NCI-H1417 treated with DMSO at 0.1 percent for 48 hours (cell line): ENCODE data around the gene CHRNA5.

ENCODE experiments used
- DNase-seq: peaks from one replicate; lab custom pipeline; 2025; lab: John Stamatoyannopoulos, UW

The CHRNA5 gene

DNA sequence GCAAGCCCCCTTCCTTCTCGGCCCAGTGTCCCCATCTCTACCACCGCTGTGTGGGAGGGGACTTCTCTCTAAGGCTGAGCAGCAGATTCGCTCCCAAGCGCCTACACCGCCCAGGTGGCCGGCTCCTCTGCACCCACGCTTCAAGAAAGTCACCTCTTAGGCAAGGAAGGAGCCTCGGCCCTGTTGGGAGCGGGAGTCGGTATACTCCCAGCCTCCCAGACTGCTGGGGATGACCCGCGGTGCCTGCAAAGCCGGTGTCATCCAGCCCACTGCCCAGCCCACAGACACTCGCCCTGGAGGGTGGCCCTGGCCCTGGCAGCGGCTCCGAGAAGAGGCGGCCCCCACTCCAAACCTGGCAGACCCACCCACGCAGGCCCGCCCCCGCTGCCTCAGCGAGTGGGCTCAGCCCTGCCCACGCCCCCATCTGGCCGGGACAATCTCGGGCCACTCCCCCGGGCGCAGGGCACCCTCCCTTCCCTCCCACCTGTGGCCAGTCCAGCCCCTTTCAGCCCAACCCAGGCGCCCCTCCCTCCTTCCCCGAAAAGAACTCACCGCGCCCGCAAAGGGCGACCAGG is 75.3 kb downstream of the CHRNA5 start:
- no peak for DNase-seq

DNA sequence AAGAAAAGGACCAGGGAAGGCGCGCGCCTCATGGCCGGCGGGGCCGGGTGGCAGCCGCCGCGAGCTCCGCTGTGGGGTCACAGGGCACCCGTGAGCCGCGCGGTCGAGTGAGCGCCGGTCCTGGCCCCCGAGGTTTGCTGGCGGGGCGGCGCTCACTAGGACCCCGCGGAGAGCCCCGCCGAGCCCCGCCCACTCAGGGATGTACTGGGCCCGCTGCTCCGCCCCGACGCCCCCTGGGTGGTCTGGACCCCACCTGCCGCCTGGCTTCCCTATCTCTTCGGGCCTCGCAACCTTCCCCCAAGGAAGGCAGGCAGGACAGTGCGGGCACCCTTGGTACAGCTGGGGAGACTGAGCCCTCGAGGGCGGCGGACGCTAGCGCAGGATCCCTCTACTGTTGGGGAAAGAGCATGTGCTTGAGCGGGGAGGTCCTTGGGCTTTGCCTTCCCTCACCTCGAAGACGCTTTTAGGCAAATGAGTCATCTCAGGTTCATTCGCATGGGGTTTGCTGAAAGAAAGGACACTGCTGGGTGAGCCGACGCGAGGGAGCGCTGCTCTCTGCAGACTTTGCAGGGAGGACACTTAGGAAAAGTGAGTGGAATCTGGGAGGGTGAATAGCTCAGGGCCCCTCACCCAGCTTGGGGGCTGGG is 75.9 kb downstream of the CHRNA5 start, which contains the start of gene CHRNB4:
CHRNB4 (minus strand) TSS at position 109 of the 647 bp plus-strand sequence; CDS start at position 32, 77 bp downstream.
- DNase-seq: no peak

DNA sequence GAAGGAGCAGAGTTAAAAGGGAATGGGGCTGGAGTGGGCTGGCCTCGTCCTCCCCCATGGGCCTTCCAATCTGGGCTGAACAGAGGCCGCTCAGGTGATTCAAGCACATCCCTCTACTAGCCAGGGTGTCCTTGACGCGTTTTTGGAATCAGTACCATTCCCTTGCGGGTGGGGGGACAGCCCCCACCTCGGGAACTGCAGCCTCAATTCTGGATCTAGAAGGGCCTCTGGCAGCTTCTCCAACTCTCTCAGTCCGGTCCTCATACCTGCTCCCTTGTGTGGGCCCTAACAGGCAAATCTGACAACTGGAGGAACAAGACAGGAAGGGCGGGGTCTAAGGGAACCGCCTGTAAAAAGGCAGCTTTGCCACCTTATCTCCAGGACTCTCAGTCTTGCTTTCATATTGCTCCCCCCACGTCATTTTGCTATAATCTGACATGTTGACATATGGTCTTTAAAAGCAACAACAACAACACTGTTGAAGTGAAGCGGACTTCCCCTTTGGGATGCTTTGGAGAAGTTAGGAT is 76.5 kb downstream of the CHRNA5 start:
- no peak for DNase-seq

DNA sequence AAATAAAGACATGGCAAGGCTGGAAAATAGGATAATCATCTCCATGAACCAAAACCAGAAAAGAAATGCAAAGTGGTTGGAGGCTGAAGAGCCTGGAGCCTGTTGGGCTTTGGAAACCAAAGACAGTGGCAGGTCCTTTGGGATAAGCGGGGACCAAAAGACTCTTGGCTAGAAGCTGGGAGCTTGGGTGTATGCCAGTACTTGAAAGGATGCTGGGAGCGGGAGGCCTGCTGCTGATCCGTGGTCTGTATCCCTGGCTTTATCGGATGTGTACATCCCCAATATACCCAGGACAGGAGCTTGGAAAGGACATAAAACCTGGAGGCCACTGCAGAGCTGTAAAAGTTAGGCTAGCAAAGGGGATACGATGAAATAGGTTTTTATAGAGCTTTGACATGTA is 77.0 kb downstream of the CHRNA5 start:
- no peak for DNase-seq
